ENCODE data around the gene TXLNG.

TXLNG gene

GRCh38 chrX:16839852-16840460 lies 53.7 kb downstream of the TXLNG start:
- ChIA-PET CTCF (interaction anchor here (3.2 kb wide), 1 partner anchor 14 kb away, joined by 13 read pairs; no protein-coding TSS in a partner anchor), POLR2A (interaction anchor here (0.9 to 1.7 kb wide), 2 partner anchors 16 to 23 kb away, joined by 3 to 8 read pairs; no protein-coding TSS in a partner anchor)
- TF ChIP-seq PATZ1 (tag by site-specific recombination; IDR thresholded peaks at IDR 0.05) (peak; percentile 27; the same call in 1 of the 2 replicates), SP7 (tag by site-specific recombination; IDR thresholded peaks at IDR 0.05) (0 out of 2 replicates have a peak, but pooled peaks have one; percentile 19), ZNF664 (tag by site-specific recombination; IDR thresholded peaks at IDR 0.05) (0 out of 2 replicates have a peak, but pooled peaks have one; percentile 29), ZBTB21 (tag by site-specific recombination; IDR thresholded peaks at IDR 0.05) (no peak), ZFP69B (tag by site-specific recombination; IDR thresholded peaks at IDR 0.05) (no peak), ZNF140 (tag by site-specific recombination; IDR thresholded peaks at IDR 0.05) (no peak), ZFHX2 (tag by site-specific recombination; conservative IDR thresholded peaks at IDR 0.05) (peak; percentile 33), KLF10 (tag by site-specific recombination; IDR thresholded peaks at IDR 0.05) (peak; percentile 60), ZNF394 (tag by site-specific recombination; IDR thresholded peaks at IDR 0.05; ENCODE audit: borderline replicate concordance) (peak; percentile 33; the same call in 1 of the 2 replicates), EGR2 (tag by site-specific recombination; IDR thresholded peaks at IDR 0.05; ENCODE audit: low read depth) (0 out of 2 replicates have a peak, but pooled peaks have one; percentile 15), GFI1B (tag by site-specific recombination; IDR thresholded peaks at IDR 0.05) (peak; percentile 80; the same call in 1 of the 2 replicates), ZBTB44 (tag by site-specific recombination; IDR thresholded peaks at IDR 0.05) (peak; percentile 71), ZNF600 (tag by site-specific recombination; IDR thresholded peaks at IDR 0.05) (0 out of 2 replicates have a peak, but pooled peaks have one; percentile 36), ZNF692 (tag by site-specific recombination; IDR thresholded peaks at IDR 0.05) (no peak), SP3 (tag by site-specific recombination; IDR thresholded peaks at IDR 0.05) (0 out of 2 replicates have a peak, but pooled peaks have one; percentile 25), IKZF3 (tag by site-specific recombination; IDR thresholded peaks at IDR 0.05) (peak; percentile 44; the same call in 1 of the 2 replicates), ZBTB17 (tag by site-specific recombination; IDR thresholded peaks at IDR 0.05) (peak; percentile 47)
- no peak overlapping the region for H3K4me3 ChIP-seq (ENCODE audit: low read depth, low read length)
- no peaks in the 10 kb centered on the region for H3K9me3 ChIP-seq (ENCODE audit: control insufficient read depth, insufficient read depth, low read depth, low read length)
- peaks cover 6% of the 10 kb centered on the region; the same call in 1 of the 2 replicates for H3K4me1 ChIP-seq (ENCODE audit: control insufficient read depth, insufficient read depth, low read length)
- no peak overlapping the region for H3K27ac ChIP-seq (ENCODE audit: extremely low read depth, low read depth, low read length)
- H3K36me3 ChIP-seq (ENCODE audit: control insufficient read depth in 2 of 2, insufficient read depth in 1 of 2, low read length in 2 of 2), result peaks cover 46 to 86% of the 10 kb centered on the region in 2 experiments

- ChIA-PET POLR2A (interaction anchor here (1.8 kb wide), 1 partner anchor 71 kb away, joined by 4 read pairs; no protein-coding TSS in a partner anchor), CTCF (interaction anchor here (0.6 to 1.9 kb wide), 2 partner anchors 10 to 17 kb away, joined by 5 to 15 read pairs; no protein-coding TSS in a partner anchor)
- TF ChIP-seq PRDM1 (tag by site-specific recombination; IDR thresholded peaks at IDR 0.05) (peak; percentile 61; the same call in 1 of the 2 replicates), ZNF707 (tag by site-specific recombination; IDR thresholded peaks at IDR 0.05) (no peak), ZNF473 (tag by site-specific recombination; IDR thresholded peaks at IDR 0.05) (no peak)
- Histone ChIP-seq H3K9me3 (ENCODE audit: control insufficient read depth, insufficient read depth, low read depth, low read length) (no peaks in the 10 kb centered on the region), H3K4me3 (ENCODE audit: low read depth, low read length) (no peak overlapping the region), H3K36me3 (ENCODE audit: control insufficient read depth in 2 of 2, insufficient read depth in 1 of 2, low read length in 2 of 2) (peaks cover 65 to 87% of the 10 kb centered on the region in 2 experiments), H3K4me1 (ENCODE audit: control insufficient read depth, insufficient read depth, low read length) (peaks cover 6% of the 10 kb centered on the region; the same call in 1 of the 2 replicates), H3K27ac (ENCODE audit: extremely low read depth, low read depth, low read length) (no peak overlapping the region)
Measured at GRCh38 chrX:16842684-16843083, 56.4 kb downstream of the TXLNG start.
